Midbrain (tissue), 1 donor: ENCODE measurements around the gene TMPRSS13.
A peak's percentile ranks its signal among the peaks of the same experiment; 100 is the strongest.

Experiments used
- DNase-seq: peaks from one replicate; lab custom pipeline; 2025; lab: John Stamatoyannopoulos, UW

The TMPRSS13 gene

DNA sequence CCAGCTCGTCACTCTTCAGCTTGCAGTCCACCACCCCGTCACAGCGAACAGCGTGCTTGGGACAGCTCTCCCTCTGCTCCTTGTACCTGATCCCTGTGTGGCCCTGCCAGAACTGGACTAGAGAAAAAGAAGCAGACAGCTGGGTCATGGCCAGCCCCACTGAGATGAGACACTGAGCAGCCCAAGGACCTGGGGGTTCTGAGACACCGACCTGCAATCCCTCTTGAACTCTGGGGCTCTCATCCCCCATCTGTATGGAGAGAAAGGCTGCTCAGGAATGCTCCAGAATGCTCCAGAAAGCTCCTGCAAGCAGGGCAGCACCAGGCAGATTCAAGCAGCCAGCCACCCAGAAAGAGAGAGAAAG, 14.8 kb downstream of the TMPRSS13 start:
- no peak for DNase-seq

- DNase-seq = no peak
Observed at GRCh38 chr11:117913736-117914397, 15.3 kb downstream of the TMPRSS13 start.

DNA sequence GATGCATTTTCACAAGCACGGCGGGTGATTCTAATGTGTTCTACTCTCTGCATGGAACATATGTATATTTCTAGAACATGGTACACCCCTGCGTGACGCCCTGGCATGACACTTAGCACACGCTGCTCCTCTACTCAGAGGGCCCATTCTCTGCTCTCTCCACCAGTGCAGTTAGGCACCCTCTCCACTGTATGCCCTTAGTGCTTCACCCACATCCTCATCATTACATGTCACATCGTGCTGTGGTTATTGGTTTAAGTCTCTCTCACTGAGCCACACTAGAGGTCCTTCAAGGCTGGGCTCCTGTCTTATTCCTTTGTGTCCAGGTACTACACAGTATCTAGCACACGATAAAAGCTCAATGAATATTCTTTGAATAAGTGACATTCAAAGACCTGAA, 16.7 kb downstream of the TMPRSS13 start:
- no peak for DNase-seq

DNA sequence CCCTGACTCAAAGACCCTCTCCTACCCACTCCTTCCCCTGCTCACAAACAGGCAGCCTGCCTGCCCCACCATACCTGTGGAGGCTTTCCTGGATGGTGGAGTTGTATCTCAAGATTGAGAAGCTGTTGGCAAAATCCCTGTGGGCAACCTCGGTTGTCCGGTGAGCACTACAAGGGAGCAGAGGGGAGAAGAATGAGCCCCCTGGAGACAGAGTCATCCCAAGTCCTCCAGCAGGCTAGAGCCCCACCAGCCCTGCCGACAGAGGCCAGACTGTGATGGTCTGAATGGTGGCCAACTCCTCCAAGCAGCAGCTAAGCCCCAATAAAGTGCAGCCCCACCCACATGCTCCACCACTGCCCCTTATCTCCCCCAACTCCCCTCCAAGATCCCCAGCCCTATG, 17.5 kb downstream of the TMPRSS13 start:
- DNase-seq = no peak

- no peak for DNase-seq
Observed at GRCh38 chr11:117910941-117911655, 18.1 kb downstream of the TMPRSS13 start.

DNA sequence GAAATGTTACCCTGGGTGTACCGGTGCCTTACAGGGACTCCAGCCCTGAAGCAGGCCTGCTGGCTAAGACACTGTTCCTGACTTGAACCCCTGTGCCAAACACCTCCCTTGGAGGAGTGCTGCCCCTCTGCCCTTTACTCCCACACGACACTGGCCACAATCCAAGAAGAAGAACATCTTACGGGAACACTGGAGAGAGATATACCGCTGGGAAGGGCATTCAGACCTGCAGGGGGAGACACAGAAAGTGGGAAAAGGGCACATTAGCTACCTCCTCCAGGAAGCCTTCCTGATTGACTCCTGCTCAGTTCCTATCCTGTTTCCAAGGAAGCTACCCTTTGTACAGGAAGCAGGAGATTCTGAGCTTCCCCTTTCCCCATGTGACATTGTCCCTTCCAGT, 18.7 kb downstream of the TMPRSS13 start:
- no peak for DNase-seq

DNA sequence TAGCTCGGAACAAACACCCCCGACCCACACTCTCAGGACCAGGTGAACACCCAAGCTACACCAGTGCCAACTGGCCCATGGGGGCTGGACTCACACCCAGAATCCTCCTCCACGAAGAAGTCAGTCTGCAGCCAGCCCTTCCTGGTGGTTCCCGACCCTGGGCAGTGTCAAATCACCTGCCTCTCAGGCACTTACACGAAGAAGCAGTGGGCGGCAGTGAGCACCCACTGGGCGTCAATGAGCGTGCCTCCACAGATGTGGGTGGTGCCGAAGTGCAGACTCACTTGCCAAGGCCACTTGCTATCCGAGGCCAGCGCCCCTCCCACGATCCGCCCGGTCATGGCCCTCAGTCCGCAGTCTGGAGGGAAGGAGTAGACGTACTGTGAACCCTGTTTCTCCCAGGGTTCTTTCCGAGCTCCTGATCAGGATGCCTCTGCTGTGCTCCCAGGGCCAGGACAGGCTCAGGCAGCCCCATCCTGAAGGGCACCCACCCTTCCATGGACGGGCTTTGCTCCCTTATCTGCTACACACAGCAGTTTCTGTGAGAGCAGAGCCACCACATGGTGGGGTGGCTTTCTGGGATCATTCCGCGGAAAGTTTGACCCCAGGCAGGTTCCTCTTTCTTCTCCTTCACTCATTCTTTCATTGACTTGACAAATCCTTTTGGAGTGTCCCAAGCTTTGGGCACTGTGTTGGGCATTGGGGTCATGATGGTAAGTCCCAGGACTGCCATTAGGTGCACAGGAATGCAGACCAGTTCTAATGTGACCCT, 19.4 kb downstream of the TMPRSS13 start:
- DNase-seq = no peak

DNA sequence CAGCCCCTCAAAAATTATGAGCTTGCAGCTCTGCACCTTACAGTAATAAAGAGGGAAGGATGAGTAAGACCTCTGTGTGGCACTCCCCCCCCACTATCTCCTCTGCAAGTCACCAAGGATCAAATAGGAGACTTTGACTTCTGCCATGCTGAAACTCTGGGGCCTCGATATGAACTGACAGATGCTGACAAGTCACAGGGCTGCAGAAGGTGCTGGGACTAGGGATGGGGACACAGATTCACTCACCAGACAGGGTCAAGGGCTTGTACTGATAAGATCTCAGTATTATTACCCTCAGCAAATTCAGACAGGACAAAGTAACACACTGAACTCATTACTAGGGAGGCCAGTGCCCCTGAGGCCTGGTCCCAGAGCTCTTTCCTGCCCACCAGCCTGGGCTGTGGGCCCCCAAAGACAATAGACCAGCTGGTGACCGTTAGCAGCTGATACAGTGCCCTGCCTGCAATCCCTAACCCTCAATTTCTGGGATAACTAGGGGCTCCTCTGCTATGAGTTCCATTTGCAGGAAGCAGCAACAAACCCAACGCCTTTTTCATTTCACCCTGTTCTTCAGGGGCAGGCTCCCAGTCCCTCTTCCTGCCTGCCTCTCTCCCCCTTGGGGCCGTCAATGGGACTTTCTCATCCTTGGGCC, 20.1 kb downstream of the TMPRSS13 start:
- no peak for DNase-seq

DNA sequence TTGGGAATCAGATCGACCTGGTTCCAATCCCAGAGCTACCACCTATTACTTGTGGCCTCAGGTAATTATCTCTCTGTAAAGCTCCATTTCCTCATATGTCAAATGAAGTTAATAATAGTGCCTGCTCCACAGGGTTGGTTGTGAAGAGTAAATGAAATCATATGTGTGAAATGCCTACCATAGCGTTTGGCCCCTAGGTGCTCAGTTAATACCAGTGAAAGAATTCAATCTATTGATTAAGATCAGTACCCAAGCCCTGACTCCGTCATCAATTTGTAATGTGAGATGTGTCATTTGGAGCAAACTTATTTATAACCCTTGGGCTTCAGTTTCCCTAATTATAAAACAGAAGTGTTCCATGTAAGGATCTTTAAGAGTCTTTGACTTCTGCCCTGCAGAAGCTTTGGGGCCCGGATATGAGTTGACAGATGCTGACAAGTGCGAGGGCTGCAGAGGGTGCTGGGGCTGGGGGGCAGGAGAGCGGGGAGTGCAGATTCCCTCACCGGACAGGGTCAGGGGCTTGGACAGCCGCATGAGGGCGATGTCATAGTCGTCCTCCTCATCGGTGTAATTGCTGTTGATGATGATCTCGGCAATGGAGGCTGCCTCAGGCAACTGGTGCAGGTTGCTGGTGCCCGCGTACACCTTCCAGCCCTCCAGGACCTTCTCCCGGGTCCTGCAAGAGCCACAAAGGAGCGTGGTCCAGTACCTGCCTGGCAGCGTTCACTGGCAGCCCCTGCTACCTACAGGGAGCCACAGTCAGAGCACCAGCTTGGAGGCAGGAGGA, 20.9 kb downstream of the TMPRSS13 start:
- DNase-seq = no peak

- DNase-seq = peak; percentile 15
Observed at GRCh38 chr11:117907276-117908108, 21.7 kb downstream of the TMPRSS13 start.

DNA sequence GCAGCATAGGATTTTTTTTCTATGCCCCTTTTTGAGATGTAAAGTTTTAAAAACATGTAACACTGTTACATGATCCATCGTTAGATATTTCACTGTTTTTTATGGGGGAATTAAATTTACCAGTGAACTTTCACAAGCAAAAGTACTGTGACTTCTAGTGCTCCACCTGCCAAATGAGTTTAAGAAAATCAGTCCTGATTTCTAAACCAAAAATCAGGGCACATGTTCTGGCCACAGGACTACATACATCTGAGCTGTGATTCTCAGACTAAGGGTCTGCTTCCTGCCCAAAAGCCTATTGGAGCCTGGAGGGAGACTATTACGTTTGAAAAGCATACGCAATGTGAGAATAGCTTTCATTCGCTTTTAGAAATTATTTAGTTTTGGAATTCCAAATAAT, 22.5 kb downstream of the TMPRSS13 start:
- DNase-seq = no peak

DNA sequence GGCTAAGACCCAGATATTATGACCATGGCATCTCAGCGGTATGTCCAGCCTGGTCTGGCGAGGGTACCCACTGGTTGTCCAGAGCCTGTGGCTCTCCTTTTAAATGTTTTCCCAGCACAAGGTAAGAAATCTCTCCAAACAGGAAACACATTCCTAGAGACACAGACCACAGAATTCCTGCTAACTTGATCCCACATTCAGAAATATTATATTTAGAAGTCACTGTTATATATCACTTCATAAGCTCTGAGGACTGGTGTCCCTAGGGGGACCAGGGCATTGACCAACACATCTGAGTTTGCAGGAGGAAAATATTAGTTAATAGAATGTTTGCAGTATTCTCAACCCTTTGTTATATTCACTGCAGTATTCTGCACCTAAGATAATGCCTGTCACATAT, 23.1 kb downstream of the TMPRSS13 start:
- no peak for DNase-seq

GRCh38 chr11:117905524-117905923, 23.7 kb downstream of the TMPRSS13 start:
- DNase-seq = no peak

DNA sequence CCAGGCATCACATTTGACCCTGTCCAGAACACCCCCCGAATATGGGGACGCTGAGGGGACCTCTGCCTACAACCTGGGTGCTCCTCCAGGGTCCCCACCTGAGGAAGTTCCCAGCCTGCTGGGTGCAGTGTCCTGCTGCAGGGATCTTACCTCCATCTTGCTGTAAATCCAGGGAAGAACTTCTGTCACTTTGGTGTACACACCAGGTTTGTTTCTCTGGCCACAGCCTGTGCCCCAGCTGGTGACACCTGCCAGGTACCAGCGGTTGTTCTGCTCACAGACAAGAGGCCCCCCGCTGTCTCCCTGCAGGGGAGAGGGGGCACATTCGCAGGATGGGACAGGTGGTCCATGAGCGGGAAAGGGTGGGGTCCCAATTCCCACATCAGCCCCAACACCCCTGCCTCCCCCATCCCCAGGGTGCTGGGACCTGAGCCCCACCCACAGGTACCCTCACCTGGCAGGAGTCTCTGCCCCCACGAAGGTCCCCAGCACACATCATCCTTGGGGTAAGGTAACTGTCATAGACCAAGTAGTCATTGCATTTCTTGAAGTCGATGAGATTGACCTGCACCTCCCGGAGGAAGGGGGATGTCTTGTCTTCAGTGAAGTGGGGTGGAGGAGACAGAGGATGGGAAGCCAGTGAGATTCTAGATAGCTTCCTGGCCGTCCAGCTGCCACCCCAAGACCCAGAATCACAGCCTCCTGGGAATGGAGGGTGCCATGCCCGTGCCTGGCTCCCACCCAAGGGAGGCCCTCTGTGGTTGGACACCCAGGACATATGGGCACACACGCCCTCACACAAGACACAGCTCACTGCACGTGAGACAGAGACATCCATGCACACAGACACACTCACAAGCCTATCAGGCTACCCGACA, 25.5 kb downstream of the TMPRSS13 start:
- no peak for DNase-seq

- DNase-seq = no peak
Observed at GRCh38 chr11:117902001-117902845, 27.0 kb downstream of the TMPRSS13 start.

DNA sequence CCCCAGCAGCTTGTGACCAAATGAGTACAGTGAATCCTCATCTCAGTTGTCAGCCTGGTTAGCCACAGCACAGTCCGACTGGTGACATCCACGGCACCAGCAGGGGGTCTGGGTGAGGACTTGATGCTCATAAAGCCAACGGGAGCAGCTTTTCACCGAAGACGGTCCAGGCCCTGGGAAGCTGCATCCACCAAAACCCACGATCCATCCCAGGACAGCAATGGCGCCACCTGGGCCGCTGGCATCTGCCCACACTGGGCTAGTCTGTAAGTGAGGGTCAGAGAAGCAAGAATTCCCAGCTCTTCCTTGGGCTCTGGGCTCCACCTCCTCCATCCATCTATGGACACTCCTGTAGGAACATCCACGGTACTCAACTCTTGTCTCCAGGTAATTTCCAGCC, 27.6 kb downstream of the TMPRSS13 start:
- DNase-seq = no peak

DNA sequence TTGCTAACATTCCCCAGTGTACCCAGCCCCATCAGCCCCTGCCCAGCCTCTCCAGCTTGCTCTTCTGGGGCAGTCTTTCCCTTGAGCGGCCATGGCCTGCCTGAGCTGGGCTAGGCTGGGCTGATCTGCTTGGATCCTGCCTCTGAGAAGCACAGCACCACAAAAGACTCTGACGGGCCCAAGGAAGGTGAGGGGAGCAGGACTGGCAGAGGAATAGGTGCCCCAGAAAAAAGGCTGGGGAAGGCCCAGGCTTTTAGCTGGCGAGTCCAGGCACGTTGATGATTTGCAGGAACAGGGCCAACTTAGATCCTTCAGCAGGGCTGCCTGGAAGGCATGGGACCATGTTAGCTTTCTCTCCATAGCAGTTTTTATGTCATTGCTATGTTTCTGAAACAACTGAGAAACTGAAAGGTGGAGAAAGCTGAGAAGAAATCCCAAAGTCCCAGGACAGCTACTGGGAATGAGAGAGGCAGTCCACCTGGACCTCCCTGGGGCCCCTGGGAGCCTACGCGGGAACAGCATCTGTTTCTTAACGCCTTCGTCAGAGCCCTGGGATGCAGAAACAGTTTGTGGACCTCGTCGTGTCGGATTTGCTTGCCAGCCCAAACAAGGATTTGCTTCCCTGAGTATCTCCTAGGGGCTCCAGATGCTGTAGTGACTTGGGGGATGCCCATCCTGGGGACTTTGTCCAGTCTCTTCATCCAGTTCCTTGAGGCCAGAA, 28.3 kb downstream of the TMPRSS13 start:
- DNase-seq = no peak

- no peak for DNase-seq
Observed at GRCh38 chr11:117900121-117900648, 29.0 kb downstream of the TMPRSS13 start.
